ENCODE results near the gene BDH1.

The BDH1 gene

DNA sequence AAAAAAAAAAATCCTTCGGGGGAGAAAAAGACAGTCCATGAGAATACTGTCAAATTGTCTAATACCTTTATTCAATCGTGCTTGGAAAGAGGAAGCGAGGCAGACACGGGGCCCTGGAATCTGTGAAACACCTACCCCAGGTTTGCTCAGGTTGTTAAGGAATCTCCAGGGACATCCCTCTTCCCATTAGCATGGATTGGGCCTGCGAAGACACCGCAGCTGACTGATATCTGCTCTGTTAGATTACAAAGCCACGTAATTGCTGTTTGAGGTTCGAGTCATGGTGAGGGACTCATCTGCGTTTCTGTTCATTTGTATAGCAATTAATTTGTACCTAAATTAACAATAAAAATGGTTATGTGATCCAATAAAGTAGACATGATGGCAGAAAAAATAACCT, 91.0 kb downstream of the BDH1 start:
- TF ChIP-seq, protein P1, sequence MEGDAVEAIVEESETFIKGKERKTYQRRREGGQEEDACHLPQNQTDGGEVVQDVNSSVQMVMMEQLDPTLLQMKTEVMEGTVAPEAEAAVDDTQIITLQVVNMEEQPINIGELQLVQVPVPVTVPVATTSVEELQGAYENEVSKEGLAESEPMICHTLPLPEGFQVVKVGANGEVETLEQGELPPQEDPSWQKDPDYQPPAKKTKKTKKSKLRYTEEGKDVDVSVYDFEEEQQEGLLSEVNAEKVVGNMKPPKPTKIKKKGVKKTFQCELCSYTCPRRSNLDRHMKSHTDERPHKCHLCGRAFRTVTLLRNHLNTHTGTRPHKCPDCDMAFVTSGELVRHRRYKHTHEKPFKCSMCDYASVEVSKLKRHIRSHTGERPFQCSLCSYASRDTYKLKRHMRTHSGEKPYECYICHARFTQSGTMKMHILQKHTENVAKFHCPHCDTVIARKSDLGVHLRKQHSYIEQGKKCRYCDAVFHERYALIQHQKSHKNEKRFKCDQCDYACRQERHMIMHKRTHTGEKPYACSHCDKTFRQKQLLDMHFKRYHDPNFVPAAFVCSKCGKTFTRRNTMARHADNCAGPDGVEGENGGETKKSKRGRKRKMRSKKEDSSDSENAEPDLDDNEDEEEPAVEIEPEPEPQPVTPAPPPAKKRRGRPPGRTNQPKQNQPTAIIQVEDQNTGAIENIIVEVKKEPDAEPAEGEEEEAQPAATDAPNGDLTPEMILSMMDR (IDR thresholded peaks at IDR 0.05; ENCODE audit: control insufficient read depth, extremely low read depth, insufficient read depth): no peak
- H3K4me3 ChIP-seq (ENCODE audit: low read depth, low read length): no peak overlapping the region
- DNase-seq (ENCODE audit: low read depth): no peak

- DNase-seq (ENCODE audit: low read depth): no peak
- no peak overlapping the region for H3K4me3 ChIP-seq (ENCODE audit: low read depth, low read length)
- TF ChIP-seq, protein P1 (IDR thresholded peaks at IDR 0.05; ENCODE audit: control insufficient read depth, extremely low read depth, insufficient read depth): no peak
Observed at GRCh38 chr3:197463279-197463678, 92.5 kb downstream of the BDH1 start.

DNA sequence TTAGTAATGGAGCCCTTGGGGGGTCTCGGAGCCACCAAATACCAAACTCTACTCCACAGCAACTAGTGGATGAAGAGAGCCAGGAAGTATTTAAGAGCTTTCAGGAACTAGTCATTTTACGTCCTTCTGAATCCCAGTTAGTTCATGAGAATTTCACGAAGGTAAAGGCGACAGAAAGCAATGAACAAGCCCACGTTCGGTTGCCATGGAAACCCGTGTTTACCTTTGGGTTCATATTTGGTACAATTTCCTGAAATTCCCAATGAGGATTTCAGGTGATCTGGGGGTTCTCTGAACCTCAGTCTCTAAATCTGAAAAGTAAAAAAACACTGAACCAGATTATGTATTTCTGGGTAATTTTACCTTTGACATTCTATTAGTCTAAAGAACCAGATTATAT, 93.0 kb downstream of the BDH1 start:
- DNase-seq (ENCODE audit: low read depth): no peak
- H3K4me3 ChIP-seq (ENCODE audit: low read depth, low read length): no peak overlapping the region
- TF ChIP-seq, protein P1 (IDR thresholded peaks at IDR 0.05; ENCODE audit: control insufficient read depth, extremely low read depth, insufficient read depth): no peak

GRCh38 chr3:197460639-197461038, 95.1 kb downstream of the BDH1 start:
- H3K4me3 ChIP-seq (ENCODE audit: low read depth, low read length): no peak overlapping the region
- DNase-seq (ENCODE audit: low read depth): no peak
- TF ChIP-seq, protein P1 (IDR thresholded peaks at IDR 0.05; ENCODE audit: control insufficient read depth, extremely low read depth, insufficient read depth): no peak

DNA sequence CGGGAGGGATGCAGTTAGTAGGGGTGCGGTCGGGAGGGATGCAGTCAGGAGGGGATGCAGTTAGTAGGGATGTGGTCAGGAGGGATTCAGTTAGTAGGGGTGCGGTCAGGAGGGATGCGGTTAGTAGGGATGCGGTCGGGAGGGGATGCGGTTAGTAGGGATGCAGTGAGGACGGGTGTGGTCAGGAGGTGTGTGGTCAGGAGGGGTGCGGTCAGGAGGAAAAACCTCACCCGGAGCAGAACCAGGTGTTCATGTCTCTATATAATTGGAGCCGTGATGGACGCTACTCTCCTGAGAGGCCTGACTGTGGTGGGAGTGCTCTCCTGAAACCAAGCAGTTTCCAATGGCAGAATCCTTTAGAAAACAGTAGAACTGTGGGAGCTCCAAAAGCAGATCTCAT, 95.8 kb downstream of the BDH1 start:
- H3K4me3 ChIP-seq (ENCODE audit: low read depth, low read length): no peak overlapping the region
- TF ChIP-seq, protein P1 (IDR thresholded peaks at IDR 0.05; ENCODE audit: control insufficient read depth, extremely low read depth, insufficient read depth): no peak
- no peak for DNase-seq (ENCODE audit: low read depth)
